GM18517 (cell line): Measurements from ENCODE around the gene CHPF.

Source experiments
- ATAC-seq: cut with Tn5 transposase; IDR thresholded peaks from one replicate; pipeline ENCODE4 v1.9.1; 2021; ENCODE audit warnings: mild to moderate bottlenecking, moderate library complexity; ENCODE audit not compliant: unreplicated experiment

CHPF gene

DNA sequence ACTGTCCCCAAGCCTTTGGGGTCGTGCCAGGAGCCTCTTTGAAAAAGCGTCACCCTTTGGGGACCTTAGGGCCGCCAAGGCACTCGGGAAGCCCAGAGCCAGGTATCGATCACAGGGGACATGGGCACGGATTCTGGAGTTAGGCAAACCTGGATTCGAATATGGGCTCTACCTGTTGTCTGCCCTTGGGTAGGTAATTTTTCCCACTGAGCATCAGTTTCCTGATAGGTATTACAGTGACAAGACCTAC lies 9.5 kb upstream of the CHPF start:
- no peak for ATAC-seq

DNA sequence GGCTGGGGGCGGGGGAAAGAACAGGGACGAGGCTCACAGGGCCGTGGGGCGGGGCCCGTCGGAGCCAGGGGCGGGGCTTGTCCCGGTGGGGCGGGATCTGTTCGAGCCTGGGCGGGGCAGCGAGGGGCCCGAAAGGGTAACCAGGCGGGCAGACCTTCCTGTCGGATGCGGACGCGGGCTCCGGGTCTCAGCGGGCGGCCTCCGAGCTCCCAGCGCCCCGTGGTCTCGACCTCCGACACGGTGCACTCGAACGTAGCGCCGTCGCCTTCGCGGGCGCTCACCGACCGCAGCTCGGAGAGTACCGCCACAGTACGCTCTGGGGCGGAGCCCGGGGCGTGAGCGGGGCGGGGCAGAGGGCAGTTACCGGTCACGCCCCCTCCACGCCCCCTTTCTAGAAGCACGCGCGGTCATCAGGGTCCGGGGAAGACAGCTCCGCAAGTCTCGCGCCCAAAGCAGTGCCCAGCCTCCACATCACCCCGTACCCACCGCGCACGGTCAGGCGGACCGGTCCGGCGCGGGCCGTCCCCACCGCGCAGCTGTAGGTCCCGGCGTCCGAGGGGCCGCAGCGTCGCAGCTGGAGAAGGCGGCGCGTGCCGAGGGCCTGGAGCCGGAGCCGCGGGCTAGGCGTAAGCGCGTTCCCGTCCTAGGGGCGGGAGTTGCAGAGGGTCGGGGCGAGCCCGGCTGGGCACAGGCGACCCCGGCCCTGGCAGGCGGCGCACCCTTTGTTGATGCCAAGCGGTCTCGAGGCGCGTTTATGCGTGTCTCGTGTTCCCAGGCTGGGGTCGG lies 9.0 kb upstream of the CHPF start:
- ATAC-seq = peak; percentile 90

DNA sequence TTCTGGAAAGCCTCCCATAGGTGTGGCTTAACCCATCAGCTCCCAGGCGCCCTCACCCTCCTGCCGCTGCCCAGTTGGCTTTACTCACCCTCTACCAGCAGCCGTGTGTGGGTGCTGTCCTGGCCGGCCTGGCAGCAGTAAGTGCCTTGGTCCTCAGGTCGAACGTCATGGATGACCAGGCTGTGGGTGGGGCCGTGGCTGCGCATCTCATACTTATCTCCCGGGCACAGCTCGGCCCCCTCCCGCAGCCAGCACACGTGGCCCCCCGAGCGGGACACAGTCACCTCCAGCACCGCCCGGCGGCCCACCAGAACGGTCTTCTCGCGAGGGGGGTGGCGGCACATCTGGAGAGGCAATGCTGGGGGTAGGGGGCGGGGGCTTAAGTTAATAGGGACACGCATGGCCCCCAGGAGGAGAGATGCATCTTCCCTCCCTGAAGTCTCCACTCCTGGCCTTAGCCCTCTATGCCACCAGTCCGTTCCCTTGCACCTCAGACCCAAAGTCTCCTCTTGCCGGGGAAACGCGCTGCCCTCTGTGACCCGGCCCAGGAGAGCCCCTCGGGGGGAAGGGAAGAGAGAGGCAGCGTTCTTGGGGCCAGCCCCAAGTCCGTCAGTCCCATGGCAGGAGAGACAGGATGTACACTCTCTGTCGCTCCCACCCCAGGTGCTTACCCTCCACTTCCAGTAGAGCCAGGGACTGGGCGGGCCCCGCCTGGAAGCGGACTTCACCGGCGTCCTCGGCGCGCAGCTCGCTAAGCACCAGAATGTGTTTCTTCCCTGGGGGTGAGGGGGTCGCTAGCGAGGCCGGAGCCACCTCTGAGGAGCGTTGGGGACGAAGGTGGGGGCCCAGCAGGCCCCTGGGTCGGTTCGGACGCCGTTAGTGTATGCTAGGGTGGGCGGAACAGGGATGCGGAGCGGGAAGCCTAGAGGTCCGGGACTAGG lies 8.1 kb upstream of the CHPF start:
- peak; percentile 16 for ATAC-seq

- ATAC-seq = no peak
Observed at GRCh38 chr2:219549619-219550018, 6.0 kb upstream of the CHPF start.

DNA sequence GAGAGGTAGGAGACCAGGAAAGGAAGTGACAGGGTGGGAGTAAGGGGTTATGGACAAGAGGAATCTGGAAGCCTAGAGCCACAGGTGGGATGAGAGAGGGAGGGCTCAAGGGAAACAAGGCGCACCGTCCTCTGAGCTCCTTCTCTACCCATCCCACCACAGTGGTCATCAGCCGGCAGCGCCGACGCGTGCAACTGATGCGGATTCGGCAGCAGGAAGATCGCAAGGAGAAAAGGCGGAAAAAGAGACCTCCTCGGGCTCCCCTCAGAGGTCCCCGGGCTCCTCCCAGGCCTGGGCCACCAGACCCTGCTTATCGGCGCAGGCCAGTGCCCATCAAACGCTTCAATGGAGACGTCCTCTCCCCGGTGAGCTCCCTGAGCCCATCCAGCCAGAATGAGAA lies 5.4 kb upstream of the CHPF start:
- ATAC-seq = no peak

- ATAC-seq = no peak
Observed at GRCh38 chr2:219547621-219548020, 4.0 kb upstream of the CHPF start.

DNA sequence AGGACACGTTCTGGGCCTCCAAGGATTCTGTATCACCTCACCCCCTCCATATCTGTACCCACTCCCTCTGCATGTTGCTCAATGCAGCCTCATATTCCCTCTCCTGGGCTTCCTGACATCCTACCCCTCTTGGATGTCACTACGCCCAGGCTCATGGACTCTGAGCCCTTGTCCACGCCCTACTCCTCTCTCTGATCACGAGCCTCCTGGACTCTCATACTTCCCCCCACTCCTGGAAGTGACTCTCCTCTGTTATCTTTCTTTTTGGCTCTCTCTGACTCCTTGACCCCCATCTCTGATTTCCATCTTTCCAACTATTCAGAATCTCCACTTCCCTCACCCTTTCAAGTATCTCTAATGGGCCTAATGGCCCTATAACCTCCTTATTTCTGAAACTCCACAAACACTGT lies 2.3 kb upstream of the CHPF start:
- no peak for ATAC-seq

DNA sequence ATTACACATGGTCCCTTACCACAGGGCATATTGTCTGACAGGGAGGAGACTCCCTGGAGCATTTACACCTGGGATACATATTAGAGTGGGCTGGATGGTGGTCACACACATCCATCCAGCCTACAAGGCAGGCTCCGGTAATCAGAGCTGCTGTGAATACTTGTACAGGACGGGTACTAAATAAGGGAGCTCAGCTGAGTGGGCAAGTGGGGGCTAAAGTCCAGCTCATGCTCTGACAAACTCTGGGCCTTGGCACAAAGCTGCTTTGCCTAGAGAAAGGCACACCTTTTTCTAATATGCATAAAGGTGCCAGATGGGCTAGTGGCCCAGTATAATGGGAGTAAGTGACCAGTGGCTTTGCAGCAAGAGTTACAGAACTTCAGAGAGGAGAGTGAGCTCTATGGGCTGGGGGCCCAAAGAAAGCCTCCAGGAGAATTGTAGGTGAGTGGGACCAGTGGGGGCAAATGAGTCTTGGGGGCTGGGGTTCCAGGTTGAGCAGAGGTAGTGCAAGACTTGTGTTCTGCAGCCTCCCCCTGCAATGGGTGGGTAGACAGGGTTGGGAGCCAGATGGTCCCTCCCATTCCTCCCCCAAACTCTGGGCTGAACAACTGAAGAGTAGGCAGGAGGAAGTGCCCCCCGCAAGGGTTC lies 1.8 kb upstream of the CHPF start:
- no peak for ATAC-seq

- no peak for ATAC-seq
Observed at GRCh38 chr2:219544567-219544966, 958 bp upstream of the CHPF start.

DNA sequence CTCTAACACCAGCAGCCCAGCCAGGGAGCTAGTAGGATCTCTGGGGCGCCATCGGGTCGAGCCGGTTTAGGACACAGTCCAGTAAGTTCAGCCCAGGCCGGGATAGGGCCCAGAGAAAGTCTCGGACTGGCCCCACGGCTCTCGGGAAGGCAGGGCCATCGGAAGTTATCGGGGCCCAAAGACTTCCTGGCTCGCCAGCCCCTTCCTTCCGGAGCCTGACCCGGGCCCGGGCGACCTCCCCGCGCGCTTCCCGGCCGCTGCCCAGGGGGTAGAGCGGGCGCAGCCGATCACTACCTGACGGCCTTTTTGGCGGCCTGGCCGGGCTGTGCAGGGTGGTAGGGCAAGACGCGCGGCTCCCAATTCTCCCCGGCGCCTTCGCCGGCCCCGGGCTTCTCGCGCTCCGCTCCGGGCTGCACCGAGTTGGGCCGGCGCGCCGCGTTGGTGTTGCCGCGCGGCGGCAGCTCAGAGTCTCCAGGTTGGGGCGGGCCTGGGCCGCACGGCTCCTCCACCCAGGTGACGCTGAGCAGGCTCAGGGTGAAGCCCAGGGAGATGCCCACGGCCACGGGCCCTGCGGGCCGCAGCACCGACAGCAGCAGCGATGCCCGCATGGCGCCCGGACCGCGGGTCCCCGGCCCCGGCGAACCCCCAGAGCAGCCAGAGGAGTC lies 546 bp downstream of the CHPF start:
- peak; percentile 33 for ATAC-seq

DNA sequence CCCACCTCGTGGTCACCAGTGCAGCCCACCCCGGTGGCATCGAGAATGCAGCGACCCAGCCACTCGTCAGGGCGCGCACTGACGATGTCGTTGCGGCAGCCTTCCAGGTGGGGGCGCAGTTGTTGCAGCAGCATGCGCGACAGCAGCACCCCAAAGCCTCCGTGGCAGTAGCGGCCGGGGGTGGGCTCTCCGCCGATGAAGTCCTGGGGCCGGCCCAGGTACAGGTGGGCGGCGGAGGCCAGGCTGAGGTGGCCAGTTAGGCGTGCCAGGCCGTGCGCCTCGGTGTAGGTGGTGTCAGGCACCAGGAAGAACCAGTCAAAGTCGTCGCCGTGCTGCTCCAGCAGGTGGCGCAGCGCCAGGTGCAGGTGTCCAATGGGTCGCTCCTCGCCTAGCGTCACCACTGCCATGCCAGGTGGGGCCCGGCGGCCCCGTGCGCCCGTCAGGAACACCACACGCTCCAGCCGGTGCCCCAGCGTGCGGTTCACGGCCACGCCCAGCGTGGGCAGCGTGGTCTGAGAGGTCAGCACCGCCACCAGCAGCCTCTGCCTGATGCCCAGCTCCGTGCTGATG lies 1.9 kb downstream of the CHPF start:
- ATAC-seq = peak; percentile 62

DNA sequence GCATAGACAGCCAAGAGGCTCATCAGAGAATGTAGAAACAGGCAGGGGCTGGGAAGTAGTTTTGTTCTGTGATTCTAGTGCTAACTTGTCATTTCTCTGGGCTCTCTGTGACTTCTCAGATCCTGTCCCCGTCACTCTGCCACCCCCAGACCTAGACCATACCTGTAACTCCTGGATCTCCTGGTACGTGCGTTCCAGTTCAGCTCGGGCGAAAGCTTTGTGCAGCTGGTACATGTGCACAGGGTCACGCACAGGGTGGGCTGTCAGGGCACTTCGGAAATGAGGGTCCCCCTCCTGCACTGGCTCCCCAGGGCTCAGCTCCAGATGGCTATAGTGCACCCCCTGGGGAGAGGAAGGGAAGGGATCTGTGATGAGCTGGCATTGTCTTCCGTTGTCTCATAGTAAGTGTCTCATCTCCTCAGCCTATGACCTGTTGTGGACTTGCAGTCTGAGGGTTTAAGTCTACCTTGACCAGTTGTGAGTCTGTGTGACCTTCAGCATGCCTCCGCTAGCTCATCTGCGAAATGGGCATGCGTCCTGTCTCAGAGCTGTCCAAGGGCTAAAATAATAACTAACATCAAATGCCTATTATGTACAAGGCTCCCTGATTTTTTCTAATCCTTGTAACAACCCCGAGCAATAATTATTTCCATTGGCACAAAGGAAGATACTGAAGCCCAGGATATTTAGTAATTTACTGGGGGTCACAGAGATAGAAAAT lies 2.7 kb downstream of the CHPF start:
- no peak for ATAC-seq

DNA sequence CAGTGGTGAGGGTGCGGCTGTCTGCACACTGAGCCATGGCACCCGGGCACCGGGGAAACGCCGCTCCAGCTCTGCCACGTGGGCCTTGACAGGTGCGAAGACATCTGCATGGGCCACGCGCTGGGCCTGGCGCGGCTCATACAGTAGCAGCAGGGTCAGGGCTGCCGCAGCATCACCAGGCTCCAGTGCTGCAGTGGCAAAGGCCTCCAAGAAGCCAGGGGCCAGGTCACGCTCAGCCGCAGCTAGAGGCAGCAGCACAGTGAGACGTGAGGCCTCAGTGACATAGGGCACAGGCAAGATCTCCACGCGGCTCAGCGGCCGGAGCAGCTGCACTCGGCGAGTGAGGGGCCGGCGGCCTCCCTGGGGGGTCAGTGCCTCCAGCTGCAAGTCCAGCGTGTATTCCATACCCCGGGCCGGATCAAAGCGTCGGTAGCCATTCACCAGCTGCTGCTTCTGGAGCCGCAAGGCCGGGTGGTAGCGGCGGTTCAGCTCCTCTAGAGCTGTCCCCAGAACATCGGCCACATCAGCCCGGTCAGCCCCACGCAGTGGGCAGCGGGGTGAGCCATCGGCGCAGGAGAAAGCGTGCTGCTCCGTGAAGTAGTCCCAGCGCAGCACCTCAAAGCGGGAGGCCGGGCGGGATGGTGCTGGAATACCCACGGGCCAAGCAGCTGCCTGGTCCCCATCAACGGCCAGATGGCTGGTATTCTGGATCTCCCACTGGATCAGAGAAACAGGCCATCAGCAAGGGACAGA lies 3.5 kb downstream of the CHPF start:
- ATAC-seq = no peak

DNA sequence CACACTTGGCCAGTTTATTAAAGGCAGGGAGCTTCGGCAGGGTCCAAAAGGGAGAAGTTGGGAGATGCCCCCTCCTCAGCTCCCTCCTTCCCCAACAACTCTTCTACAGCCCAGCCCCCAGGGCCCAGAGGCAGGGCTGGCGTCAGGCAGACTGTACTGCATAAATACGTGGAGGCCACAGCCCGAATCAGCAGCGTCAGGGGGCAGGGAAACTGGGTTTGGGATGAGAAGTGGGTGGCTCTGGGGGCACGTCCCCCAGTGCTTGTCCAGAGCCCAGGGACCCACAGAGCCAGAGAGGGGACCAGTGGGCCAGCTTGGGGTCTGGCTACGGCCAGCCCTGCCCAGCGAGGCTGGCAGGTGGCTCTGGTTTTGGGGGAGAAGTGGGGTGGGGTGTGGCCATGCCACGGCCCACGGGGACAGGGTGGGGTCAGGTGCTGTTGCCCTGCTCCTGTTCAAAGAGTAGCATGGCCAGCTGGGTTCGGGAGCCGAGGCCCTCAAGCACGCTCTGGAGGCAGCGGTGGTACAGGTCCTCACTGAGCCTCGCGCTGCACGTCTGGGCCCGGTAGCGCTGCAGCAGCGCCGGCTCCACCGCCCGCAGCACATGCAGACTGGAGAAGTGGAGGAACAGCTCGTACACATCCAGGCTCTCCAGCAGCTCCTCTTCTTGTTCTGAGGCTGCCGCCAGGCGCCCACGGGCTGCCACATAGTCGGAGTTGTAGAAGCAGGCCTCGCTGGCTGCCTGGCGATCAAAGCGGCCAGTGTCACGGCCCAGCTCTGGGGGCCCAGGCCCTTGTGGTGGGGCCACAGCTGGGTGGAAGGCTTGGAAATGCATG lies 4.4 kb downstream of the CHPF start:
- ATAC-seq = no peak

GRCh38 chr2:219538504-219538951 lies 5.1 kb downstream of the CHPF start:
- no peak for ATAC-seq

DNA sequence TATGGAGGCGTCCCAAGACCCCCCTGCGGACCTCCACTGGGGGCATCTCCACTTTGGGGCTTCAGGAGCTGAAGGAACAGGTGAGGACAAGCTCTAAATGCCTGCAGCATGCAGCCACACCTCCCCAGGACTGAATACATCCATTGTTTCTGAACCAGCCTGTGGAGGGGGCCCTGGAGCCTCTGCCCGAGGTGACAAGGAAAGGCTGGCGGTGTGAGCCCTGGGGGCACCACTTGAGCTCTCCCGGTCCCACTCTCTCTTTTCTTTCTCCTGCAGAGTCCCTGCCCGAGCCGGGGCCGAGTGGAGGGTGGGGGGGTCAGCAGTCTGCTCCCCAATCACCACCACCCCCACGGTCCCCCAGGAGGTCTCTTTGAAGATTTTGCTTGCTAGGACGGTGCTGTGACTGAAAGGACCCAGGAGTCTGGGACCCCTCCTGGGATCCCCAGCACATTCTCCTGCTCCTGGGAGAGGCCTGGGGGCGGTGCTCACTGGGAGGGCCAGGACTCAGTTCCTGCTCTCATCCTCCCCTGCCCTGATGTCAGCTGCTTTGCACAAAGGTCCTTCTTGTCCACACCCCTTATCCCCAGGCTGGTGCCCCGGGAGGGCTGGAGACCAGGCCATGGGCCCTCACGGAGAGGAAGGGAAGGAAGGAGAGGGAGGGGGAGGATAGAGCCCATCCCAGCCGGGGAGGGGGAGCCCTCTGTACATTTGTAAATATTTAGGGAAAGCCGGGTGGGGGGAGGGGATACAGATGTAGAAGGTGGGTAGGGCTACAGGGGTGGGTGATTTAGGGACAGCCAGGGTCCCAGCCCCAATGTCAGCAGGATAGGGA lies 5.7 kb downstream of the CHPF start:
- no peak for ATAC-seq

DNA sequence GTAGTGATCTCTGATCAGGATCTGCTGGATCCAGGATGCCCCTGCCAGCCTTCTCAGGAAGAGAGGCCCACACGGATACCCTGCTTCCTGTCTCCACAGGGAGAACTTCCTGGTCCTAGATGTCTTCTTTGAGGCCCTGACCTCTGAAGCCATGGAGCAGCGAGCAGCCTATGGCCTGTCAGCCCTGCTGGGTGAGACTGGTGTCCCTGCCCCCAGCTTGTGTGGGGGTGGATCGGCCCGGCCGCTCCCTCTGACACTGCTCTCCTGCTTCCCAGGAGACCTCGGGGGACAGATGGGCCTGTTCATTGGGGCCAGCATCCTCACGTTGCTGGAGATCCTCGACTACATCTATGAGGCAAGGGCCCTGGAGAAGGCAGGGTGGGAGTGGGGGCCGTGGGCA lies 6.6 kb downstream of the CHPF start:
- no peak for ATAC-seq

- no peak for ATAC-seq
Observed at GRCh38 chr2:219536425-219536824, 7.2 kb downstream of the CHPF start.
